Heart right ventricle (tissue), 16 donors: ENCODE results near the gene FADD. TPM values are rescaled to one million over a fixed set of nuclear protein-coding genes. Genes with fewer than 3 reads are reported as not detected.

Source experiments
- ATAC-seq, 8 donors: fragments of 200-7000 bp; cut with Tn5 transposase; one replicate each; pipeline ENCODE4 v1.9.1; 2020; ENCODE audit warnings: mild to moderate bottlenecking in 8 of 8, moderate library complexity in 8 of 8, moderate number of reproducible peaks in 1 of 8
- DNase-seq, 2 donors: peaks; one replicate each; pipeline ENCODE4 v3.0.0-alpha.2; 2020
- H3K27ac ChIP-seq, 10 donors: fragments of 200-600 bp; sonication (generic) in 2 of 10; one replicate each; pipeline versions ENCODE4 v1.5.0 to v1.8.0; 2020 to 2022; ENCODE audit warnings: mild to moderate bottlenecking in 3 of 10
- H3K27me3 ChIP-seq, 7 donors: fragments of 200-600 bp; one replicate each; pipeline ENCODE4 v1.8.0; 2021 to 2022; ENCODE audit warnings: mild to moderate bottlenecking in 2 of 7
- H3K36me3 ChIP-seq, 9 donors: fragments of 200-600 bp; sonication (generic) in 1 of 9; one replicate each; pipeline versions ENCODE4 v1.5.0 to v1.8.0; 2020 to 2022; ENCODE audit warnings: mild to moderate bottlenecking in 2 of 9
- H3K4me1 ChIP-seq, 9 donors: fragments of 200-600 bp; sonication (generic) in 1 of 9; one replicate each; pipeline versions ENCODE4 v1.5.0 to v1.8.0; 2020 to 2022; ENCODE audit warnings: mild to moderate bottlenecking in 4 of 9
- H3K4me3 ChIP-seq, 10 donors: fragments of 200-600 bp; sonication (generic) in 2 of 10; one replicate each; pipeline versions ENCODE4 v1.5.0 to v1.8.0; 2020 to 2022; ENCODE audit warnings: mild to moderate bottlenecking in 7 of 10, moderate library complexity in 2 of 10
- H3K9me3 ChIP-seq, 11 donors: fragments of 200-600 bp in 10 of 11; sonication (generic) in 2 of 11; one replicate each; pipeline versions ENCODE4 v1.5.0 to v1.8.0; 2013 to 2022; ENCODE audit warnings: mild to moderate bottlenecking in 2 of 11, control low read depth in 1 of 11, moderate library complexity in 1 of 11
- WGBS, 2 donors: extraction: QIAGEN DNeasy Blood & Tissue Kit; methylation state at CpG; one replicate each; pipeline ENCODE4 v1.1.7; 2013; ENCODE audit warnings: inconsistent platforms in 1 of 2; 5-methylcytosine and 5-hydroxymethylcytosine counted together
- intact Hi-C, 10 donors: fragments of 100-400 bp; cut with DNase I; formaldehyde crosslinking; loops; one replicate each; pipeline versions ENCODE4 v1.11.1 to v1.14.2; 2022
- polyA plus RNA-seq, 2 donors: library from polyadenylated mRNA; stranded (reverse); fragments of 200-250 nt; gene quantifications; one replicate each; pipeline ENCODE4 v1.2.3, GENCODE V29; 2013
- total RNA-seq, 10 donors: library from RNA; stranded (reverse); fragmentation: NEBNext Ultra II Directional in 3 of 10; extraction: Animal tissue kit (Norgen Biotek cat#: 25700) in 3 of 10; gene quantifications; one replicate each; pipeline versions ENCODE4 v1.2.1 to v1.2.4, GENCODE V29; 2021 to 2023
- TF ChIP-seq, protein P1 (sequence below), 9 donors: fragments of 200-600 bp; sonication (generic) in 2 of 9; IDR thresholded peaks; one replicate each; pipeline versions ENCODE4 v1.5.0 to v1.8.0; 2021 to 2022; ENCODE audit warnings: antibody characterized with exemption in 9 of 9, mild to moderate bottlenecking in 5 of 9, moderate library complexity in 1 of 9
- donor health status: Arrhythmogenic right ventricular cardiomyopathy.
- donor health status: ischemic (EF 13 %, LVEDD 7.1; RV severe dilation, severe dysfunction).
- donor health status: healthy with polysubstance abuse.
- donor health status: DM: no; HTN: yes; CAD: no.
- donor health status: DM: no; HTN: no; CAD: no.
- donor health status: ischemic (EF 25% LVEDD 6.9; RV normal size, moderate dysfunction).
- donor health status: ischemic (EF 25% LVEDD 5.7; RV mildly dilated, moderate dysfunction).
- donor health status: healthy.
- donor health status: DM: yes; HTN: yes; CAD: no.
- donor health status: Ischemic cardiomyopathy.
- donor health status: ischemic (EF 35%, LVEDD 5.7; RV mildly dilated, moderate dysfunction).
- donor health status: nonischemic (EF 11% LVEDD 7.7; RV severe dilation, severe dysfunction).
- donor health status: DM: yes; HTN: yes; CAD: no.
- donor health status: PGD.
- donor health status: ischemic (EF 29% LVEDD 5.4; RV normal size, mild dysfunction).
- donor health status: nonischemic (EF 23%, LVEDD 6.1; RV moderate dilation, normal function).

The FADD gene
- total and polyA plus RNA-seq, 12 donors: 4.8 to 16.9 (median 9.0) TPM

DNA sequence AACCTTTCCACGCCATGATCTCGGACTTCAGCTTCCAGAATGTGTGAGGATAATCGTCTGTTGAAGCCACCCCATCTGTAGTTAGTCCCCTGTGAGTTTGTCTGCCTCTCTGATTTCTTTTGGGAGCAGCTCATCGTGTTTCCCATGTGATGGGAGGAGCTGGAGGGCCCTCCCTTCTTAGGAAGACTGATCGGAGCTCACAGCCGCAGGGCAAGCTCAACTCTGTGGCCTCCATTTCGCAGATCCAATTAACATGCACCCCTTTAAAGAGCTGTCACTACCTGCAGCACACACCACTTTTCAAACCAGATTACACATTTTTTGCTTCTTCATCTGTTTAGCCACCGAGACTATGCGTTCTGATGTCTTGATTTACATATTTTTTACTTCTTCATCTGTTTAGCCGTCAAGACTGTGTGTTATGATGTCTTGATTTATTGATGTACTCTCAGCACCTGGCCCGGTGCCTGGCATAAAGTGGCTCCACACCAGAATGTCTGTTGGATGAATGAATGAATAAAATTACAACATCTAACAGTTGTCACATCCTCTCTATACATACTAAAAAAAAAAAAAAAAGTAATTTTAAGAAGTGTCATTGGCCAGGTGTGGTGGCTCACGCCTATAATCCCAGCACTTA is 52.5 kb downstream of the FADD start:
- Histone ChIP-seq H3K27me3 (peaks cover 0 to 7% (median 0%) of the 10 kb centered on the region in 7 donors), H3K27ac (no peak overlapping the region), H3K4me3 (no peak overlapping the region), H3K36me3 (no peaks in the 10 kb centered on the region), H3K4me1 (no peaks in the 10 kb centered on the region), H3K9me3 (no peaks in the 10 kb centered on the region)
- DNase-seq: no peak
- 69 to 72% methylated on average over 12 of the region's 12 CpGs for WGBS, 2 donors
- TF ChIP-seq, protein P1, sequence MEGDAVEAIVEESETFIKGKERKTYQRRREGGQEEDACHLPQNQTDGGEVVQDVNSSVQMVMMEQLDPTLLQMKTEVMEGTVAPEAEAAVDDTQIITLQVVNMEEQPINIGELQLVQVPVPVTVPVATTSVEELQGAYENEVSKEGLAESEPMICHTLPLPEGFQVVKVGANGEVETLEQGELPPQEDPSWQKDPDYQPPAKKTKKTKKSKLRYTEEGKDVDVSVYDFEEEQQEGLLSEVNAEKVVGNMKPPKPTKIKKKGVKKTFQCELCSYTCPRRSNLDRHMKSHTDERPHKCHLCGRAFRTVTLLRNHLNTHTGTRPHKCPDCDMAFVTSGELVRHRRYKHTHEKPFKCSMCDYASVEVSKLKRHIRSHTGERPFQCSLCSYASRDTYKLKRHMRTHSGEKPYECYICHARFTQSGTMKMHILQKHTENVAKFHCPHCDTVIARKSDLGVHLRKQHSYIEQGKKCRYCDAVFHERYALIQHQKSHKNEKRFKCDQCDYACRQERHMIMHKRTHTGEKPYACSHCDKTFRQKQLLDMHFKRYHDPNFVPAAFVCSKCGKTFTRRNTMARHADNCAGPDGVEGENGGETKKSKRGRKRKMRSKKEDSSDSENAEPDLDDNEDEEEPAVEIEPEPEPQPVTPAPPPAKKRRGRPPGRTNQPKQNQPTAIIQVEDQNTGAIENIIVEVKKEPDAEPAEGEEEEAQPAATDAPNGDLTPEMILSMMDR (IDR thresholded peaks at IDR 0.05): no peak
- intact Hi-C loops: no loop called here
- no peak for ATAC-seq

Other genes with a start within 250 kb of the FADD start
- gene ANO1, start 125.0 kb upstream of the FADD start, total RNA-seq: 10 to 100 TPM in 5 of 10 donors, 1 to 10 TPM in 5; 6.6 to 13.8 (median 9.7) TPM
- 10 to 100 TPM in 1 of 2 donors, 1 to 10 TPM in 1; 6.8 to 12.7 TPM for gene ANO1, start 125.0 kb upstream of the FADD start, polyA plus RNA-seq
- gene PPFIA1, start 67.4 kb downstream of the FADD start, total RNA-seq: 10 to 100 TPM; 35.8 to 57.2 (median 39.5) TPM
- 10 to 100 TPM; 14.0 to 20.1 TPM for gene PPFIA1, start 67.4 kb downstream of the FADD start, polyA plus RNA-seq
- 100 to 1,000 TPM; 115 to 173 (median 146) TPM for gene CTTN, start 195.2 kb downstream of the FADD start, total RNA-seq
- gene CTTN, start 195.2 kb downstream of the FADD start, polyA plus RNA-seq: 100 to 1,000 TPM in 1 of 2 donors, 10 to 100 TPM in 1; 68.5 to 163 TPM